WERI-Rb-1 (cell line): ENCODE data around the gene TRRAP.
A peak's percentile ranks its signal among the peaks of the same experiment; 100 is the strongest.

Experiments used
- DNase-seq: peaks from one replicate; pipeline ENCODE4 v3.0.0-alpha.2; 2020
- H3K27ac ChIP-seq: fragments of 250-450 bp; sonication (Bioruptor Pico); 2 replicates; pipeline ENCODE4 v1.5.1; 2020; ENCODE audit warnings: mild to moderate bottlenecking, moderate library complexity
- H3K27me3 ChIP-seq: fragments of 250-450 bp; sonication (Bioruptor Pico); 2 replicates; pipeline ENCODE4 v1.5.1; 2021; ENCODE audit warnings: mild to moderate bottlenecking, low read depth, moderate library complexity; ENCODE audit not compliant: insufficient read depth, severe bottlenecking
- H3K36me3 ChIP-seq: fragments of 250-450 bp; sonication (Bioruptor Pico); 2 replicates; pipeline ENCODE4 v1.5.1; 2020; ENCODE audit warnings: mild to moderate bottlenecking, moderate library complexity
- H3K4me3 ChIP-seq: 2 replicates; pipeline ENCODE4 v1.5.1; 2011; ENCODE audit warnings: low read depth, mild to moderate bottlenecking, control low read depth, low read length
- H3K9me3 ChIP-seq: fragments of 250-450 bp; sonication (Bioruptor Pico); 2 replicates; pipeline ENCODE4 v1.5.1; 2021; ENCODE audit warnings: mild to moderate bottlenecking, moderate library complexity; ENCODE audit not compliant: severe bottlenecking
- TF ChIP-seq, protein P1 (sequence below): IDR thresholded peaks from 2 replicates; pipeline ENCODE4 v1.5.1; 2011; ENCODE audit warnings: low read depth, mild to moderate bottlenecking, control low read depth, inconsistent platforms, low read length

Gene TRRAP

DNA sequence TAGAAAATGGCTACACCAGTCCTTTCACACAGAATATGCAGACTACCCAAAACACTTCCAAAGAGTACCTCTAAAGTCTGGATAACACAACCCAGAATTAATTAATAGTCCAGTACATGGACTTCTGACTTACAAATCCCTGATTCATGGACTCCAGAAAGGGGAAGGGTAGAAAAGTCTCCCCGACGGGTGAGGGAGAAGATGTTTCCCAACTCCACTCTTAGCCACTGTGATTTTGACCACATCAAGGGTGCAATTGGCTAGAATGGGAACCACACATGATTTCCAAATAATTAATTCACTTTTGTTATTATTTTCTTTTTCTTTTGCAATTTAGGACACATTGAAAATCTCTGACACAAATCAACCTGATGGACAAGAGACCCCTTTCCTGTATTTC, 9.9 kb upstream of the TRRAP start:
- H3K27ac ChIP-seq: no peak overlapping the region
- peak overlapping the region; percentile 46; the same call in 1 of the 2 replicates for H3K4me3 ChIP-seq
- no peaks in the 10 kb centered on the region for H3K36me3 ChIP-seq
- no peaks in the 10 kb centered on the region for H3K9me3 ChIP-seq
- TF ChIP-seq, protein P1, sequence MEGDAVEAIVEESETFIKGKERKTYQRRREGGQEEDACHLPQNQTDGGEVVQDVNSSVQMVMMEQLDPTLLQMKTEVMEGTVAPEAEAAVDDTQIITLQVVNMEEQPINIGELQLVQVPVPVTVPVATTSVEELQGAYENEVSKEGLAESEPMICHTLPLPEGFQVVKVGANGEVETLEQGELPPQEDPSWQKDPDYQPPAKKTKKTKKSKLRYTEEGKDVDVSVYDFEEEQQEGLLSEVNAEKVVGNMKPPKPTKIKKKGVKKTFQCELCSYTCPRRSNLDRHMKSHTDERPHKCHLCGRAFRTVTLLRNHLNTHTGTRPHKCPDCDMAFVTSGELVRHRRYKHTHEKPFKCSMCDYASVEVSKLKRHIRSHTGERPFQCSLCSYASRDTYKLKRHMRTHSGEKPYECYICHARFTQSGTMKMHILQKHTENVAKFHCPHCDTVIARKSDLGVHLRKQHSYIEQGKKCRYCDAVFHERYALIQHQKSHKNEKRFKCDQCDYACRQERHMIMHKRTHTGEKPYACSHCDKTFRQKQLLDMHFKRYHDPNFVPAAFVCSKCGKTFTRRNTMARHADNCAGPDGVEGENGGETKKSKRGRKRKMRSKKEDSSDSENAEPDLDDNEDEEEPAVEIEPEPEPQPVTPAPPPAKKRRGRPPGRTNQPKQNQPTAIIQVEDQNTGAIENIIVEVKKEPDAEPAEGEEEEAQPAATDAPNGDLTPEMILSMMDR: no peak
- no peaks in the 10 kb centered on the region for H3K27me3 ChIP-seq
- no peak for DNase-seq

DNA sequence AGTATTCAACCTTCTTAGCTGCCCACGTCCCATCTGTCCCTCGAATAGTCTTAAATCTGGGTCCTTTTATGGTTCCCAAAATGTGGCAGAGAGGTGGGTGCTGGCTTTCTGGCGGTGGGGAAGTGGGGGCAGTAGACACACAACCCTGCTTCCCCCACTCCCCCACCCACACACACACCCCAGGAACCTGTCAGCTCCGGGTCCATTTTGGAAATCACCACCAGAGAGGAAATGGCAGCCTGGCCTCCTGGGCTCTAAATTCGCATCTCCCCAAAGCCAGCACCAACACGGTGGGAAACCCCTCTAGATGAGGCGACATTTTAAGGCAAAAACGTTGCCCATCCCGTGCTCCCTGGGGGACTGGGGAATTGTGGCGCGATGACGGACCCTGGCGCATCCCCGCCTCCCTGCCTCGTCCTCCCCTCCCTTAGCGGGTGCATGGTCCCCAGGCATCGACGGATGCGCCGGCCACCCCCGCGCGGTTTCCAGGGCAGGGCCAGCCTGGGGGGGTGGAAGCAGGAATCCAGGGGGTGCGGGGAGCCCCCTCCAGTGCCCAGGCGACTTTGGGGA, 9.2 kb upstream of the TRRAP start:
- Histone ChIP-seq H3K27me3 (no peaks in the 10 kb centered on the region), H3K9me3 (no peaks in the 10 kb centered on the region), H3K4me3 (peak overlapping the region; percentile 46), H3K36me3 (no peaks in the 10 kb centered on the region), H3K27ac (peak overlapping the region; percentile 46)
- TF ChIP-seq, protein P1: no peak
- no peak for DNase-seq

DNA sequence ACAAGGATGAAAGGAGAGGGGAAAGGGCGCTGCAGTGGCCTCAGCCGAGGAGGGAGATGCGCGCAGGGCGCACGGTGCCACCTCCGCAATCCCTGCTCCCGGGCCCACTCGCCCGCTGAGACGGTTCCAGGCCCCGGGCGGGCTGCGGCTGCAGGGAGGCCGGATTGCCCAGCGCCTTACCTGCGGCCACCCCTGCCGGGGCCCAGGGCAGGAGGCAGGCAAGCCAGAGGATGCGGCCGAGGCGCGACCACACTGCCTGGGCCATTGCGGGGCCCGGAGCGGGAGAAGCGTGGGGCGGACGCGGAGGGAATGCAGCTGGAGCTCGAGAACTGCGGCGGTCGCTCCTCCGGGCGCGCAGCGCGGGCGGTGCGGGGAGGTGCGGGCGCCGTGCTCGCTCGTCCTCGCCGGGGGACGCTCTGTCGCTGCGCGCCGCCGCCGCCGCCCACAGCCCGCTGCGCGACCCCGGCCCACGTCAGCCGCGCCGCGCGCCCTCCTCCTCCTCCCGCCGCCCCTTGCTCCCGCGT, 8.7 kb upstream of the TRRAP start, which contains the start of gene TMEM130:
TSS of gene TMEM130 (minus strand) at position 418 of the 524 bp plus-strand sequence. CDS start at position 265, 153 bp downstream.
- TF ChIP-seq, protein P1: no peak
- Histone ChIP-seq H3K27ac (peak within 1 kb of the TSS; percentile 46), H3K4me3 (peak within 1 kb of the TSS; percentile 46)

DNA sequence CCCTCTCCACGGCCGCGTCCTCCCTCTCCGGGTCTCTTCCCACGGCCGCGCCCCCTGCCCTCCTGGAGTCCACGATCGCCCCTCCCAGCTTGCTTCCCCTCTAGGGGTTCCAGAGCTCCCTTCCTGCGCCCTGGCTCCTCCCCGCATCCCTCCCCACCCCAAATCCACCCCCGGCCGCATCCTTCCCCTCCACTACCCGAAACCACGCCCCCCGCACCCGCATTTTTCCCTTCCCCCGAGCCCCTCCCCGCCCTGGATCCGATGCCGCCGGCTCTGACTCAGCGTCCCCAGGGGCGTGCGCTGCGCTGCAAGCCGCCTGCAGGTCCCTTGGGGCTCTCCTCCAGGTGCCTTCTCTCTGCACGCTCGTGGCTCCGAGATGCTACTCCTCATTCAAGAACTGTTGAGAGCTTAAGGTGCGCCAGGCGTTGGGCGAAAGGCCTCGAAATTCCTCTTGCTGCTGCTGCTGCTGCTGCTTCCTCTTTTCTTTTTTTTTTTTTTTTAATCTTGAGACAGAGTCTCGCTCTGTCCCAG, 8.1 kb upstream of the TRRAP start:
- Histone ChIP-seq H3K9me3 (no peaks in the 10 kb centered on the region), H3K4me3 (peak overlapping the region; percentile 46), H3K27ac (no peak overlapping the region; the same call in 1 of the 2 replicates), H3K27me3 (no peaks in the 10 kb centered on the region), H3K36me3 (no peaks in the 10 kb centered on the region)
- TF ChIP-seq, protein P1: no peak
- DNase-seq: peak; percentile 66

More for the DNA sequence above, 8.7 kb upstream of the TRRAP start, which contains the start of gene TMEM130:
- Histone ChIP-seq H3K36me3 (no peaks in the 10 kb centered on the region), H3K27me3 (no peaks in the 10 kb centered on the region), H3K9me3 (no peaks in the 10 kb centered on the region)
- no peak for DNase-seq

DNA sequence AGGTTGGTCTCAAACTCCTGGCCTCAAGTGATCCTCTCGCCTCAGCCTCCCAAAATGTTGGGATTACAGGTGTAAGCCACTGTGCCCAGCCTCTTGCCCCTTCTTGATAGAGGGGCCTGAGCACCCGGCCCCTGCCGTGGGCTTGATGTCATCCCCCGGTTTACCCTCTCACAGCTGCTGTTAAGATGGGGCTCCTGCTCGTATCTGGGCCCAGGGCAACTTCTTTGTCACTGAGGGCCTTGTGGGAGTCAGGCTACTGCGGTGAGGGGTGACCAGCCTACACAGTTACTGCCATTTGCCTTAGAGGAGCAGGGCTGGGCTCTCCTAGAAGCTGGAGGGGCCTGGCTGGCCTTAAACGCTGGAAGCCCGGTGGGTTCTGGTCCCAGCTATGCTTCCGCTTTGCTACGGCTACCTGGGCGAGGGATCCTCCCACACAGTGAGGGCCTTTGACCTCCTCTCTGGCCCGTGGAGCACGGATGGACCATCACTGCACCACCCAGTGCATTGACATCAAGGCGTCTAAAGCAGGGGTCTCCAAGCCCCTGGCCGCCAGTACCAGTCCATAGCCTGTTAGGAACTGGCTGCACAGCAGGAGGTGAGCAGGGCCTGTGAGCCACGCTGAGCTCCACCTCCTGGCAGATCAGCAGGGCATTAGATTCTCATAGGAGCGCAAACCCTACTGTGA, 7.4 kb upstream of the TRRAP start:
- Histone ChIP-seq H3K4me3 (no peak overlapping the region), H3K36me3 (no peaks in the 10 kb centered on the region), H3K9me3 (no peaks in the 10 kb centered on the region), H3K27me3 (no peaks in the 10 kb centered on the region), H3K27ac (no peak overlapping the region)
- TF ChIP-seq, protein P1: peak; percentile 32; the same call in 1 of the 2 replicates
- DNase-seq: peak; percentile 69
